Mucosa of rectum (tissue), 2 donors: ENCODE data around the gene FPGS.

ENCODE experiments used
- H3K27ac ChIP-seq, 2 donors: one replicate each; pipeline ENCODE4 v1.7.0; 2013; ENCODE audit warnings: inconsistent platforms in 2 of 2, low read depth in 2 of 2, low read length in 2 of 2
- H3K27me3 ChIP-seq, 2 donors: one replicate each; pipeline ENCODE4 v1.7.0; 2013; ENCODE audit warnings: low read length in 2 of 2; ENCODE audit not compliant: control insufficient read depth in 2 of 2, insufficient read depth in 2 of 2
- H3K36me3 ChIP-seq, 2 donors: one replicate each; pipeline ENCODE4 v1.7.0; 2013; ENCODE audit warnings: low read length in 2 of 2; ENCODE audit not compliant: control insufficient read depth in 2 of 2, insufficient read depth in 2 of 2
- H3K4me1 ChIP-seq, 2 donors: one replicate each; pipeline ENCODE4 v1.7.0; 2013; ENCODE audit warnings: low read length in 2 of 2, mild to moderate bottlenecking in 1 of 2; ENCODE audit not compliant: control insufficient read depth in 2 of 2, insufficient read depth in 2 of 2
- H3K4me3 ChIP-seq, 2 donors: one replicate each; pipeline ENCODE4 v1.7.0; 2013; ENCODE audit warnings: low read length in 2 of 2
- H3K9ac ChIP-seq, 2 donors: one replicate each; pipeline ENCODE4 v1.7.0; 2013; ENCODE audit warnings: low read length in 2 of 2, low read depth in 1 of 2, mild to moderate bottlenecking in 1 of 2
- H3K9me3 ChIP-seq, 2 donors: one replicate each; pipeline ENCODE4 v1.7.0; 2013; ENCODE audit warnings: low read length in 2 of 2; ENCODE audit not compliant: control insufficient read depth in 2 of 2
- donor health status: healthy.
- donor health status: Normal muscosa, but diverticular disease.

Gene FPGS

GRCh38 chr9:127801955-127802575 lies 617 bp upstream of the FPGS start:
- peak overlapping the region; percentile 60 to 65 for H3K9ac ChIP-seq
- H3K27me3 ChIP-seq, result no peaks in the 10 kb centered on the region
- H3K27ac ChIP-seq, result peak overlapping the region; percentile 74 to 91
- peak overlapping the region; percentile 53 to 65 for H3K4me3 ChIP-seq
- H3K4me1 ChIP-seq, result peaks cover 17 to 22% of the 10 kb centered on the region in 2 donors
- no peaks in the 10 kb centered on the region for H3K9me3 ChIP-seq
- H3K36me3 ChIP-seq, result peaks cover 5 to 9% of the 10 kb centered on the region in 2 donors

- H3K27ac ChIP-seq, result peak overlapping the region; percentile 90 to 91
- H3K27me3 ChIP-seq, result no peaks in the 10 kb centered on the region
- H3K36me3 ChIP-seq, result peaks cover 18 to 23% of the 10 kb centered on the region in 2 donors
- no peaks in the 10 kb centered on the region for H3K9me3 ChIP-seq
- peaks cover 16 to 17% of the 10 kb centered on the region in 2 donors for H3K4me1 ChIP-seq
- peak overlapping the region; percentile 76 to 93 for H3K9ac ChIP-seq
- H3K4me3 ChIP-seq, result peak overlapping the region; percentile 75 to 93
These were observed 1.0 kb downstream of the FPGS start for GRCh38 chr9:127803507-127804352.

- Histone ChIP-seq H3K27ac (no peak overlapping the region), H3K36me3 (peaks cover 20 to 25% of the 10 kb centered on the region in 2 donors), H3K4me1 (peaks cover 24% of the 10 kb centered on the region in 2 donors), H3K9ac (no peak overlapping the region), H3K4me3 (no peak overlapping the region), H3K9me3 (no peaks in the 10 kb centered on the region), H3K27me3 (no peaks in the 10 kb centered on the region)
These were observed 2.9 kb downstream of the FPGS start for GRCh38 chr9:127805620-127806019.

- Histone ChIP-seq H3K27ac (no peak overlapping the region), H3K4me1 (peaks cover 24% of the 10 kb centered on the region in 2 donors), H3K36me3 (peaks cover 20 to 28% of the 10 kb centered on the region in 2 donors), H3K9ac (no peak overlapping the region), H3K9me3 (no peaks in the 10 kb centered on the region), H3K4me3 (no peak overlapping the region), H3K27me3 (no peaks in the 10 kb centered on the region)
These were observed 4.2 kb downstream of the FPGS start for GRCh38 chr9:127806871-127807270.

- Histone ChIP-seq H3K27me3 (no peaks in the 10 kb centered on the region), H3K27ac (no peak overlapping the region), H3K9ac (no peak overlapping the region), H3K4me1 (peaks cover 16 to 17% of the 10 kb centered on the region in 2 donors), H3K4me3 (no peak overlapping the region), H3K9me3 (no peaks in the 10 kb centered on the region), H3K36me3 (peaks cover 26 to 38% of the 10 kb centered on the region in 2 donors)
These were observed 5.8 kb downstream of the FPGS start for GRCh38 chr9:127808347-127809001.

- no peak overlapping the region for H3K27ac ChIP-seq
- peaks cover 10 to 11% of the 10 kb centered on the region in 2 donors for H3K4me1 ChIP-seq
- no peaks in the 10 kb centered on the region for H3K9me3 ChIP-seq
- peaks cover 32 to 42% of the 10 kb centered on the region in 2 donors for H3K36me3 ChIP-seq
- no peak overlapping the region for H3K4me3 ChIP-seq
- no peaks in the 10 kb centered on the region for H3K27me3 ChIP-seq
- peak overlapping the region in 1 of 2 donors; percentile 22 for H3K9ac ChIP-seq
These were observed 6.4 kb downstream of the FPGS start for GRCh38 chr9:127809002-127809539.

GRCh38 chr9:127809540-127810377 lies 7.1 kb downstream of the FPGS start:
- H3K9ac ChIP-seq, result peak overlapping the region in 1 of 2 donors; percentile 22
- H3K27me3 ChIP-seq, result no peaks in the 10 kb centered on the region
- H3K4me1 ChIP-seq, result peaks cover 7% of the 10 kb centered on the region in 2 donors
- H3K36me3 ChIP-seq, result peaks cover 33 to 45% of the 10 kb centered on the region in 2 donors
- H3K4me3 ChIP-seq, result no peak overlapping the region
- no peaks in the 10 kb centered on the region for H3K9me3 ChIP-seq
- H3K27ac ChIP-seq, result no peak overlapping the region

GRCh38 chr9:127810378-127811187 lies 7.9 kb downstream of the FPGS start:
- peaks cover 7% of the 10 kb centered on the region in 2 donors for H3K4me1 ChIP-seq
- no peaks in the 10 kb centered on the region for H3K27me3 ChIP-seq
- H3K36me3 ChIP-seq, result peaks cover 33 to 48% of the 10 kb centered on the region in 2 donors
- no peak overlapping the region for H3K4me3 ChIP-seq
- H3K9ac ChIP-seq, result no peak overlapping the region
- no peak overlapping the region for H3K27ac ChIP-seq
- no peaks in the 10 kb centered on the region for H3K9me3 ChIP-seq

- Histone ChIP-seq H3K27ac (no peak overlapping the region), H3K36me3 (peaks cover 29 to 47% of the 10 kb centered on the region in 2 donors), H3K4me3 (no peak overlapping the region), H3K27me3 (no peaks in the 10 kb centered on the region), H3K4me1 (peaks cover 7% of the 10 kb centered on the region in 2 donors), H3K9me3 (no peaks in the 10 kb centered on the region), H3K9ac (no peak overlapping the region)
These were observed 9.3 kb downstream of the FPGS start for GRCh38 chr9:127812011-127812410.
